Dedifferentiated amniotic fluid mesenchymal stem cell (primary cell): Measurements from ENCODE around the gene NCAN.
"Not testable (repeated sequence)": the region's sequence is repeated elsewhere in the genome, so short reads cannot be mapped to it uniquely, and the experiment has no call there.

Experiments used
- DNase-seq: peaks from one replicate; pipeline ENCODE4 v3.0.0-alpha.2; 2016; ENCODE audit errors: extremely low spot score

The NCAN gene

GRCh38 chr19:19211499-19212420 is at the start of gene NCAN:
Gene NCAN (plus strand): TSS chr19:19211958. CDS start chr19:19216954, 4,996 bp downstream.
- no peak for DNase-seq

- no peak for DNase-seq
Observed at GRCh38 chr19:19162495-19162894, 49.3 kb upstream of the NCAN start.

DNA sequence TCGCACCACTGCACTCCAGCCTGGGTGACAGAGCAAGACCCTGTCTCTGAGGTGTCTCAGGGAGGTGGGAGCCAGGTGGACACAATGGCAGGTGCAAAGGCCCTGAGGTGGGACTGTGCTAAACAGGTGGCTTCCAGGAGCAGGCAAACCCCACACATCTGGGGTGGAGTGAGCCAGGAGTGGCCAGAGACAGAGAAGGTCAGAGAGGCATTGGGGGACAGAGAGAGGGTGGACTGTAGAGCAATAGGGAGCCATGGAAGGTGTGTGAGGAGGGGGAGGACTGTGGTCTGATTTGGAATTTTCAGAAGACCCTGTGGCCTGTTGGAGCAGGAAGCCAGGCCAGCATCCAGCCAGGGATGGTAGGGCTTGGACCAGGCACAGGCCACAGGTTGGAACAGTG is 46.4 kb upstream of the NCAN start:
- DNase-seq: no peak

DNA sequence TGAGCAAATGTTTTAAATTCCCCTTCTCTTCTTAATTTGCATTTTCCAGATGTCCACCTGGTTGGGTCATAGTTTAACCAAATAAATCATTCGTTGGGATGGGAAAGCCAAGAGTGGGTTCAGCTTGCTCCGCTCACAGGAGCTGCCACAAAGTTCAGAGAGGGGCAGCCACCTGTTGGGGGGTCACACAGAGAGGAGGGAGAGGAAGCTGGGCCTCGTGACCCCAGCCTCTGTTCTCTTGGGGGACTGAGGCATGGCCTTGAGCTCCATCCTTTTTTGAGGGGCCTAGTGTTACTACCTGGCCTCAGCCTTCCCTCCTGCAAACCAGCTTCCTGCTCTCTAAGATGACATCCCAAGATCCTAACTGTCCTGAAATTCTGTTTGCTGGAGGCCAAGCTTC is 44.1 kb upstream of the NCAN start:
- no peak for DNase-seq

- DNase-seq: no peak
Observed at GRCh38 chr19:19169236-19170052, 42.3 kb upstream of the NCAN start.

- DNase-seq: peak; percentile 58
Observed at GRCh38 chr19:19170053-19170872, 41.5 kb upstream of the NCAN start, which contains the start of gene MEF2B. Gene MEF2B (minus strand): TSS chr19:19170263. CDS start chr19:19150735, 19,528 bp downstream.

DNA sequence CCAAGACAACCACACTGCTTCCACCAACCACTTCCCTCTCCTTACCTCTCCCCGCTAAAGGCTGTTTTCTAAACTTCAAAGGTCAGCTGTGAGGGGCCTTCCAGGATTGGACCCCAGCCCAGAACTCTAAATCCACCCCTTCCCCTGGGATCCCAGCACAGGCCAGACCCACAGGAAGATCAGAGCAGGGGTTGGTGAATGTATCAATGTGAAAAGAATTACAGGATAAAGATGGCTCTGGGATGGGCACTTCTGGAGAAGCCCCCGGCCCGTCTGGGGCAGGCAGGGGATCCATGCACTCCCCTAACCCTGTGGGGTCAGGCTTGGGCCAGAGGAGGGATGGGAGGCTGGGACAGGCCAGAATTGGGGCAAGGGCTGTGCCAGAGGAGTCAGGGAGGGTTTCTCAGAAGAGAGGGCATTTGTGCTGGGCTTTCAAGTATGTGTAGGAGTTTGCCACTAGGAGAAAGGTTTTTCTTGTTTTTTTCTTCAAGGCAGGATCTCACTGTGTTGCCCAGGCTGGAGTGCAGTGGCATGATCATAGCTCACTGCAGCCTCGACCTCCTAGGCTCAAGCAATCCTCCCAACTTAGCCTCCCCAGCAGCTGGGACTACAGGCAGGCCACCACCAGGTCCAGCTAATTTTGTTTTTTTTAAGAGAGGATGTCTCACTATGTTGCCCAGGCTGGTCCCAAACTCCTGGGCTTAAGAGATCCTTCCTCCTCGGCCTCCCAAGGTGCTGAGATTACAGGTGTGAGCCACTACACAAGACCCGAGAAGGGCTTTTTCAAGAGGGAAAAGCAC is 40.7 kb upstream of the NCAN start:
- no peak for DNase-seq

DNA sequence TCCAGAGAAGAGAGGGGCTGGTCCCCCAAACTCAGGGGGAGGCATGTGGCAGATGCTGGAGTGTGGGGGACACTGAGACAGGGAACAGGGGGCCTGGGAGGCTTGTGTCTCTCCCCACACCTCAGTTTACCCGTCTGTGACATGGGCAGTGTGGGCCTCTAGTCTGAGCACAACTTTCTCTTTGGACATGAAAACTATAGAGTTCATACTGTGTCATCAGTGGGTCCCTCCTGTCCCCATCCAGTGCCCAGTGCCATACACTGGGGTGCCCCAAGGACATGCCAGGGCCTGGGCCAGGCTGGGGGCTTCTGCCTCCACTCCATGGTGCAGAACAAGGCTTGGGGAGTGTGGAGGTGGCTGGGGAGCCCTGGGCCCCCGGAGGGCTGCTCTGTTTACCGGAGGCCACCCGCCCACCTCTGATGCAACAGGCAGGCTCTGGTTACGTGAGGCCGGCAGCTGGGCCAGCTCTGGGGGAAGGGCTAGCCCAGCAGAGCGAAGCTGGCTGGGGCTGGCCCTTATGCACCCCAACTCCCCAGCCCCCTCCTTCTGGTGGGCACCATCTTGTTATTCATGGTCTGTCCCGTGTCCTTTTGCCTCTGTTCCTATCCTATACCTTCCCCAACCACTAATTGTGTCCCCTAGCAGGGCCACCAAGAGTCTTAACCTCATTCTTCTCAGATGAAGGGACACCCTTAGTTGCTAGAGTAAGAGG is 39.8 kb upstream of the NCAN start:
- peak; percentile 61 for DNase-seq

DNA sequence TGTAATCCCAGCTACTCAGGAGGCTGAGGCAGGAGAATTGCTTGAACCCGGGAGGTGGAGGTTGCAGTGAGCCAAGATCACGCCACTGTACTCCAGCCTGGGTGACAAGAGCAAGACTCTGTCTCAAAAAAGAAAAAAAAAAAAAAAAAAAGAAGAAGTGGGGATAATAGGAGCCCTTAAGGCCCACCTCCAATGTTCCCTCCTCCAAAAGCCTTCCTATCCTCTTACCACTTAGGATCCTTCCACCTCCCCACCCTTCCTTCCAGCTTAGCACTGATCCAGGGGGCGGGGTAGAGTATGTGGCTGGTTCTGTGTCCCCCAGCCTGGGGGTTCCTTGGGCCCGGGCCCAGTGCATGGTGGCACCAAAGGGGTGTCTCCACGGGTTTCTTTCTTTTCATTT is 38.5 kb upstream of the NCAN start:
- DNase-seq: not testable (repeated sequence)

DNA sequence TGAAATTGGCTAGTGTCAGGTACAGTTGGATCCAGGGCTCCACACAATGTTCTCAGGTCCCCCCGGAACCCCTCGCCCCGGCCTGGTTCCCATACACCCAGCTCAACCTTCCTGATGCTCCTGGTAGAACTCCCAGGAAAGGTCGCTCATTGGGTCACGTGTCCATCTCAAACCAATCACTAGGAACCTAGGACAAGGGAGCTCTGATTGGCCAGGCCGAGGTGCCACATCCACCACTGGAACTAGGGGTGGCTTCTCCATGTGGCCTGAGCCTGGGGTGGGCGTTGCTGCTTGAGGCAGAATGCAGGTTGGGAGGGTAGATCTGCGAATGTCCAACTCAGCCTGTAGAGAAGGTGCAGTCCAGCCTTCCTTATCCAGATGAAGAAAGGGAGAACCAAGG is 34.8 kb upstream of the NCAN start:
- no peak for DNase-seq

- DNase-seq: no peak
Observed at GRCh38 chr19:19179548-19180441, 32.0 kb upstream of the NCAN start.

DNA sequence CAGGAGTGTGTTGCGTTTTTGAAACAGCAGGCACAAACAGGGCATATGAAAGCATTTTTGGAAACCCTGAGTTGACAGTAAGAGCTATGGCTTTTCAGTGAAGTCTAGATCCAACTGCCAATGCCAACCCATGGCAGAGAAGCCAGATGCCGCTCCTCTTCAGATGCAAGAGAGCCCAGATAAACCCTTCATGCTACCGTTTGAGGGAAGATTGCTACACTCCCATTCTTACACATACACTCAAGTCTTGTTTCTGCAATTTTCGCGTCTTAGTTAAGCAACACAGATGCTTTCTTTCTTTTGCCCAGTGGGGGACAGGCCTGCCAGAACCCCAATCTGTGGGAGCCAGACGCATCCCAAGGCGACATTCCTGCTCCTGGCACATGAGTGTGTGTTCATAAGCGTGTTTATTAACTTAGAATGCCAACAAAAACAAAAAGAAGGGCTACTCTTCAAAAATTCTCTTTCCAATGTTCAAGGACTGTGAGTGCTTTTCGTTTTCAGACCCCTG is 30.2 kb upstream of the NCAN start:
- DNase-seq: no peak

DNA sequence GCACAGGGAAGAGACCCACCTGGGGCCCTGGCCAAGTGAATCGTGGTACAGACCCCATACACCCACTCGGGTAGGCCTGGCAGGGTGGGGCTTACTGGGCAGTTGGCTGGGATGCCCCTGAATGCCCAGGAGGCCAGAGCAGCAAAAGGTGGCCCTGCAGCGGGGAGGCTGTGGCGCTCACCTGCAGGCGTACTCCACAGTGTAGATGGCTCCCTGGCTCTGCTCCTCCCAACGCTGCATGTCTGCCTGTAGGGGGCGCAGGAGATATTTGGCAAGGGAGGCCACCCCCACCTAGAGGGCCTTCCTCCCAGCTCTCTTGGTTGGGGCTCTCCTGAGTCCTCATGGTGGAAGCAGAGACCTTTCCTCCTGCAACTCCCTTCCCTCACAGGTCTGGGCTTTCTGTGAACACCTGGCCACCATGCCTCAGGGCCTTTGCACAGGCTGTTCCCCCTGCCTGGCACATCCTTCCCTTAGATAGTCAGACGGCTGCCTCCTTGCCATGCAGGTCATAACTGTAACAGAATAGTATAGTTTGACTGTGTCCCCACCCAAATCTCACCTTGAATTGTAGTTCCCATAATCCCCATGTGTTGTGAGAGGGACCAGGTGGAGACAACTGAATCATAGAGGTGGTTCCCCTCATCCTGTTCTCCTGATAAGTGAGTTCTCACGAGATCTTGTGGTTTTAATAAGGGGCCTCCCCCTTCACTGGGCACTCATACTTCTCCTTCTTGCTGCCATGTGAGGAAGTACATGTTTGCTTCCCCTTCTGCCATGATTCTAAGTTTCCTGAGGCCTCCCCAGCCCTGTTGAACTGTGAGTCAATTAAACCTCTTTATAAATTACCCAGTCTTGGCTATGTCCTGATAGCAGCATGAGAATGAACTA is 25.7 kb upstream of the NCAN start:
- DNase-seq: no peak

- no peak for DNase-seq
Observed at GRCh38 chr19:19186742-19187141, 25.0 kb upstream of the NCAN start.

- no peak for DNase-seq
Observed at GRCh38 chr19:19191768-19192077, 20.0 kb upstream of the NCAN start.

DNA sequence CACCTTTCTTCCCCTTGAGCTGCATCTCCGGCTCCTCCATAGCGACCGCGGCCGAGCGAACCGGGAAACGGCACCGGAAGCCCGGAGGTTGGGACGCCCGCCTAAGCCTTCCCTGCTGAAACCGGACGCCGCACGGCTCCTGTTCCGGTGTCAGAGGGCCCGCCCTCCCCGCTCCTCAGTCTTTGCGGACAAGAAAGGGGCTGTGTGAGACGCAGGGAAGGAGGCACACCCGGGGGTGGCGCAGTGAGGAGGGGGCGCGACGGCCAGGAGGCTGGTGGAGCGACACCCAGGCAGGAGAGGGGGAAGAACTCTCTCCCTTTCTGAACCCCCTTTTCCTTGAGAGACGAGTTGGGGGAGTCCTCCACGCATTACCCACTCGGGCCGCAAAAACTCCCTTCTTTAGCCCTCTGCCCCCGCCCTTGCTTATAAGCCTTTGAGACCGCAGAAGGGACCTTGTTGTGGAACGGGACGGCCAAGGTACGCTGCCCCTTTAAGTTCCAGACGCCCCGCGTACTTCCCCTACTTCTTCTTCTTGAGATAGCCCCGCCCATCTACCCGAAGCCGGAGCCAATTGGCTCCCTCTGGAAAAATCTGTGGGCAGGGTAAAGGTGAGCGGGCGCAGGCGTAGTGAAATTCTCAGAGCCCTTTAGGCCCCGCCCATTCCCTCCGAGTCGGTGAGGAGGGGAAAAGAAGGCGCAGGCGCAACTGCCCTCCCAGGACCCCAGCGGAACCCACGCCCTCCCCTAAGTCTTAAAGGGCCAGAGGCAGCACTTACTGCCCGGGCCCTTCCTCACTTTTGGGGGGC is 19.5 kb upstream of the NCAN start, which contains the start of the genes BORCS8 and RFXANK:
TSS of gene BORCS8 (minus strand) at position 75 of the 805 bp plus-strand sequence. CDS start at position 40, 35 bp downstream.
TSS of gene RFXANK (plus strand) at position 181 of the 805 bp plus-strand sequence. CDS start 1,689 bp downstream, outside the sequence.
- peak; percentile 99 for DNase-seq

- no peak for DNase-seq
Observed at GRCh38 chr19:19192910-19193423, 18.8 kb upstream of the NCAN start.
